A549 (cell line): ENCODE measurements around the gene TEC. TPM values are rescaled to one million over a fixed set of nuclear protein-coding genes. Genes with fewer than 3 reads are reported as not detected.

ENCODE experiments used
- ATAC-seq, 2 experiments: fragments of 200-7000 bp in 1 of 2; fragments of >200 bp in 1 of 2; cut with Nextera tagmentation in 1 of 2; cut with Tn5 transposase in 1 of 2; 3 replicates each; pipeline versions ENCODE4 v1.8.0 to v1.9.1; 2018 to 2020; ENCODE audit warnings: mild to moderate bottlenecking in 1 of 2, moderate library complexity in 1 of 2
- CTCF ChIA-PET: fragments of 300-600 bp; sonication (Branson Sonifier 250); formaldehyde crosslinking; extraction: SDS; loops from one replicate; lab custom pipeline; 2021; ENCODE audit warnings: antibody characterized with exemption, inconsistent platforms; lab: Yijun Ruan, JAX
- POLR2A ChIA-PET: fragments of 350-600 bp; formaldehyde crosslinking; extraction: SDS; loops from one replicate; lab custom pipeline; 2021; ENCODE audit warnings: antibody characterized with exemption, inconsistent platforms; lab: Yijun Ruan, JAX
- DNase-seq, 2 experiments: peaks; one replicate each; pipeline versions ENCODE4 v3.0.0 to v3.0.0-alpha.2; 2011 to 2016; ENCODE audit warnings: low read depth in 1 of 2, low spot score in 1 of 2
- FAIRE-seq: peaks from 2 replicates; lab custom pipeline; 2011; peaks lifted over from hg19 to GRCh38; lab: Jason Lieb, UNC
- H3K27ac ChIP-seq, 2 experiments: fragments of >200 bp; sonication (Bioruptor Twin); formaldehyde crosslinking; 3 replicates each; pipeline ENCODE4 v1.5.1; 2016 to 2017
- H3K4me1 ChIP-seq: fragments of >200 bp; sonication (Bioruptor Twin); formaldehyde crosslinking; 3 replicates; pipeline ENCODE4 v1.6.1; 2016
- H3K4me2 ChIP-seq: fragments of >200 bp; sonication (Bioruptor Twin); formaldehyde crosslinking; 3 replicates; pipeline ENCODE4 v1.6.1; 2016
- H3K4me3 ChIP-seq: fragments of >200 bp; sonication (Bioruptor Twin); formaldehyde crosslinking; 3 replicates; pipeline ENCODE4 v1.5.1; 2016
- H3K9me3 ChIP-seq: fragments of >200 bp; sonication (Bioruptor Twin); formaldehyde crosslinking; 3 replicates; pipeline ENCODE4 v1.6.1; 2016
- EHF ChIP-seq: fragments of 250-450 bp; sonication (Bioruptor Pico); IDR thresholded peaks from 2 replicates; pipeline ENCODE4 v1.5.0; 2020; ENCODE audit warnings: mild to moderate bottlenecking
- ELK1 ChIP-seq: fragments of 150-350 bp; IDR thresholded peaks from 2 replicates; pipeline ENCODE4 v1.6.1; 2014; ENCODE audit warnings: low read depth, mild to moderate bottlenecking, low read length
- ESRRA ChIP-seq: fragments of 150-350 bp; IDR thresholded peaks from 2 replicates; pipeline ENCODE4 v1.6.1; 2014; ENCODE audit warnings: mild to moderate bottlenecking, low read length, borderline replicate concordance
- FOSB ChIP-seq: fragments of 250-450 bp; sonication (Bioruptor Pico); IDR thresholded peaks from 2 replicates; pipeline ENCODE4 v1.5.0; 2020; ENCODE audit warnings: mild to moderate bottlenecking, moderate library complexity
- HEYL ChIP-seq: fragments of 250-450 bp; sonication (Bioruptor Pico); IDR thresholded peaks from 2 replicates; pipeline ENCODE4 v1.8.0; 2021; ENCODE audit warnings: mild to moderate bottlenecking, moderate library complexity
- MAFK ChIP-seq: fragments of 450-650 bp; IDR thresholded peaks from 2 replicates; pipeline ENCODE4 v1.6.1; 2014; ENCODE audit not compliant: partially characterized antibody
- NFE2L2 ChIP-seq: fragments of 150-350 bp; conservative IDR thresholded peaks from 2 replicates; pipeline ENCODE4 v1.6.1; 2014; ENCODE audit warnings: low read length
- PHF8 ChIP-seq: fragments of 200-600 bp; sonication (generic); IDR thresholded peaks from 2 replicates; pipeline ENCODE4 v1.6.1; 2016; ENCODE audit warnings: low read depth, mild to moderate bottlenecking, antibody characterized with exemption, moderate library complexity, borderline replicate concordance
- POLR2AphosphoS2 ChIP-seq: conservative IDR thresholded peaks from 2 replicates; pipeline ENCODE4 v1.6.1; 2012; ENCODE audit warnings: low read length, improper control_type of control experiment, inconsistent platforms
- RAD21 ChIP-seq, 2 experiments: fragments of >200 bp in 1 of 2; sonication (Bioruptor Twin) in 1 of 2; formaldehyde crosslinking in 1 of 2; IDR thresholded peaks in 1 of 2; conservative IDR thresholded peaks in 1 of 2; 2 replicates in 1 of 2; 3 replicates in 1 of 2; pipeline ENCODE4 v1.6.1; 2012 to 2018; ENCODE audit warnings: inconsistent platforms in 1 of 2
- RFX5 ChIP-seq: fragments of 450-650 bp; IDR thresholded peaks from 2 replicates; pipeline ENCODE4 v1.7.1; 2014; ENCODE audit warnings: antibody characterized with exemption, mild to moderate bottlenecking, moderate library complexity
- RNF2 ChIP-seq: fragments of 200-600 bp; sonication (generic); IDR thresholded peaks from 2 replicates; pipeline ENCODE4 v1.6.1; 2016; ENCODE audit warnings: low read depth, mild to moderate bottlenecking, antibody characterized with exemption, moderate library complexity, borderline replicate concordance
- SMC3 ChIP-seq: fragments of >200 bp; sonication (Bioruptor Twin); formaldehyde crosslinking; IDR thresholded peaks from 3 replicates; pipeline ENCODE4 v1.6.1; 2018; ENCODE audit warnings: inconsistent platforms
- SREBF2 ChIP-seq: fragments of 450-650 bp; IDR thresholded peaks from 2 replicates; pipeline ENCODE4 v1.6.1; 2014; ENCODE audit warnings: mild to moderate bottlenecking, moderate library complexity
- TFCP2L1 ChIP-seq: fragments of 250-450 bp; sonication (Bioruptor Pico); IDR thresholded peaks from 2 replicates; pipeline ENCODE4 v1.5.0; 2021; ENCODE audit warnings: mild to moderate bottlenecking
- ZC3H11A ChIP-seq: fragments of 450-650 bp; IDR thresholded peaks from 2 replicates; pipeline ENCODE4 v1.6.1; 2014; ENCODE audit warnings: antibody characterized with exemption, mild to moderate bottlenecking
- ZFP36 ChIP-seq: fragments of 450-650 bp; IDR thresholded peaks from 2 replicates; pipeline ENCODE4 v1.6.1; 2014; ENCODE audit warnings: borderline replicate concordance; ENCODE audit not compliant: partially characterized antibody
- ZSCAN20 ChIP-seq: fragments of 250-450 bp; sonication (Bioruptor Pico); IDR thresholded peaks from 2 replicates; pipeline ENCODE4 v1.8.0; 2022; ENCODE audit warnings: mild to moderate bottlenecking, moderate library complexity
- WGBS: methylation state at CpG from one replicate; pipeline ENCODE4 v1.1.6; 2017; ENCODE audit errors: missing lambda C conversion rate; 5-methylcytosine and 5-hydroxymethylcytosine counted together
- polyA plus RNA-seq, 4 experiments: library from polyadenylated mRNA; depleted of rRNA in 3 of 4; stranded (reverse); fragments of >200 nt; fragmentation: RNase III in 1 of 4; extraction: RNeasy Plus Mini Kit Qiagen cat#74134 plus additional on column Dnase treatment in 1 of 4; gene quantifications; 2 replicates in 3 of 4; 3 replicates in 1 of 4; pipeline ENCODE4 v1.2.3, GENCODE V29; 2011 to 2017
- TF ChIP-seq, protein P1 (sequence below): fragments of 450-650 bp; IDR thresholded peaks from 2 replicates; pipeline ENCODE4 v1.6.1; 2014; ENCODE audit warnings: antibody characterized with exemption
- TF ChIP-seq, protein P2 (sequence below): fragments of >200 bp; sonication (Bioruptor Twin); formaldehyde crosslinking; IDR thresholded peaks from 3 replicates; pipeline ENCODE4 v1.5.1; 2016
- TF ChIP-seq, protein P3 (sequence below): IDR thresholded peaks from 2 replicates; pipeline ENCODE4 v1.6.1; 2012; ENCODE audit warnings: low read depth, borderline replicate concordance
- TF ChIP-seq, protein P4 (sequence below): fragments of 200-600 bp; sonication (generic); IDR thresholded peaks from 2 replicates; pipeline ENCODE4 v1.6.1; 2016; ENCODE audit warnings: antibody characterized with exemption, mild to moderate bottlenecking, moderate library complexity

Gene TEC
- polyA plus RNA-seq, 2 of the 4 experiments (the other 2 are of a cell fraction): 1.2 to 1.6 TPM

GRCh38 chr4:48109413-48110263 lies 160.0 kb downstream of the TEC start:
- 29% methylated on average over 5 of the region's 5 CpGs for WGBS
- no peak overlapping the region for H3K4me2 ChIP-seq
- DNase-seq (peak; percentile 33 to 59), FAIRE-seq (no peak)
- ChIA-PET POLR2A (no interaction called here), CTCF (interaction anchor here (0.6 to 1.9 kb wide), 8 partner anchors 8 to 437 kb away, joined by 3 to 9 read pairs (median 4); no protein-coding TSS in a partner anchor)
- H3K4me3 ChIP-seq: no peak overlapping the region
- no peaks in the 10 kb centered on the region for H3K9me3 ChIP-seq
- TF ChIP-seq HEYL (CRISPR knock-in tag) (no peak), RAD21 (conservative IDR thresholded peaks at IDR 0.05 in 1 of 2, IDR thresholded peaks at IDR 0.05 in 1 of 2) (peak; percentile 12 to 39; a peak in 1 of 5 replicates), SMC3 (0 out of 3 replicates have a peak, but pooled peaks have one; percentile 24), RNF2 (no peak), ZFP36 (no peak), NFE2L2 (no peak), EHF (CRISPR knock-in tag) (no peak), POLR2AphosphoS2 (no peak)
- TF ChIP-seq, protein P1, sequence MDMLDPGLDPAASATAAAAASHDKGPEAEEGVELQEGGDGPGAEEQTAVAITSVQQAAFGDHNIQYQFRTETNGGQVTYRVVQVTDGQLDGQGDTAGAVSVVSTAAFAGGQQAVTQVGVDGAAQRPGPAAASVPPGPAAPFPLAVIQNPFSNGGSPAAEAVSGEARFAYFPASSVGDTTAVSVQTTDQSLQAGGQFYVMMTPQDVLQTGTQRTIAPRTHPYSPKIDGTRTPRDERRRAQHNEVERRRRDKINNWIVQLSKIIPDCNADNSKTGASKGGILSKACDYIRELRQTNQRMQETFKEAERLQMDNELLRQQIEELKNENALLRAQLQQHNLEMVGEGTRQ: no peak
- TF ChIP-seq, protein P2, sequence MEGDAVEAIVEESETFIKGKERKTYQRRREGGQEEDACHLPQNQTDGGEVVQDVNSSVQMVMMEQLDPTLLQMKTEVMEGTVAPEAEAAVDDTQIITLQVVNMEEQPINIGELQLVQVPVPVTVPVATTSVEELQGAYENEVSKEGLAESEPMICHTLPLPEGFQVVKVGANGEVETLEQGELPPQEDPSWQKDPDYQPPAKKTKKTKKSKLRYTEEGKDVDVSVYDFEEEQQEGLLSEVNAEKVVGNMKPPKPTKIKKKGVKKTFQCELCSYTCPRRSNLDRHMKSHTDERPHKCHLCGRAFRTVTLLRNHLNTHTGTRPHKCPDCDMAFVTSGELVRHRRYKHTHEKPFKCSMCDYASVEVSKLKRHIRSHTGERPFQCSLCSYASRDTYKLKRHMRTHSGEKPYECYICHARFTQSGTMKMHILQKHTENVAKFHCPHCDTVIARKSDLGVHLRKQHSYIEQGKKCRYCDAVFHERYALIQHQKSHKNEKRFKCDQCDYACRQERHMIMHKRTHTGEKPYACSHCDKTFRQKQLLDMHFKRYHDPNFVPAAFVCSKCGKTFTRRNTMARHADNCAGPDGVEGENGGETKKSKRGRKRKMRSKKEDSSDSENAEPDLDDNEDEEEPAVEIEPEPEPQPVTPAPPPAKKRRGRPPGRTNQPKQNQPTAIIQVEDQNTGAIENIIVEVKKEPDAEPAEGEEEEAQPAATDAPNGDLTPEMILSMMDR: peak; percentile 49
- TF ChIP-seq, all 56 proteins: peak for 3
- Histone ChIP-seq H3K4me1 (no peaks in the 10 kb centered on the region), H3K27ac (no peak overlapping the region)
- ATAC-seq: peak; percentile 85 to 86; a peak in 5 of 6 replicates

GRCh38 chr4:48108309-48109073 lies 161.1 kb downstream of the TEC start:
- no peak for ATAC-seq
- no peak for DNase-seq
- ChIA-PET POLR2A (no interaction called here), CTCF (interaction anchor here (1.3 to 1.9 kb wide), 4 partner anchors 10 to 19 kb away, joined by 4 to 9 read pairs (median 6); no protein-coding TSS in a partner anchor)
- no peak overlapping the region for H3K4me3 ChIP-seq
- H3K27ac ChIP-seq: no peak overlapping the region
- no peak for TF ChIP-seq ZSCAN20 (CRISPR knock-in tag)
- TF ChIP-seq MAFK: no peak
- TF ChIP-seq TFCP2L1 (CRISPR knock-in tag): no peak
- no peak for TF ChIP-seq ZFP36
- WGBS: 68% methylated on average over 2 of the region's 2 CpGs
- H3K4me1 ChIP-seq: no peaks in the 10 kb centered on the region
- H3K4me2 ChIP-seq: no peak overlapping the region
- no peaks in the 10 kb centered on the region for H3K9me3 ChIP-seq
- no peak for FAIRE-seq

DNA sequence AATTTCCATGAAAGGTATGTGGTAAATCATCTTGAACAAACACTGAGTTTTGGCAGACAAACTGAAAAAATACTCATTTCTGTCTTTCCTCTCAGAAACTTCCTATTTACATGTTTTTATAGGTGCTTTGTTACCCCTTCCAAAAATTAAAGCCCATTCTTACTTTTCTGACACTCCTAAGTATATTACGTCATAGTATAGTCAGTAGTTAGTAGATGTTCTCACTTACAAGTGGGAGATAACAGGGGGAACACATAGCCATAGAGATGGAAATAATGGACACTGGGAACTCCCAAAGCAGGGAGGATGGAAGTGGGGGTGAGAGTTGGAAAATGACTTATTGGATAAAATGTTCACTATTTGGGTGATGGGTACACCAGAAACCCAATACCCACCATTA lies 164.4 kb downstream of the TEC start:
- DNase-seq: no peak
- TF ChIP-seq MAFK: no peak
- no peak for TF ChIP-seq ESRRA
- TF ChIP-seq, protein P3, sequence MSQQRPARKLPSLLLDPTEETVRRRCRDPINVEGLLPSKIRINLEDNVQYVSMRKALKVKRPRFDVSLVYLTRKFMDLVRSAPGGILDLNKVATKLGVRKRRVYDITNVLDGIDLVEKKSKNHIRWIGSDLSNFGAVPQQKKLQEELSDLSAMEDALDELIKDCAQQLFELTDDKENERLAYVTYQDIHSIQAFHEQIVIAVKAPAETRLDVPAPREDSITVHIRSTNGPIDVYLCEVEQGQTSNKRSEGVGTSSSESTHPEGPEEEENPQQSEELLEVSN: no peak
- TF ChIP-seq SREBF2: no peak
- TF ChIP-seq ZC3H11A: no peak
- TF ChIP-seq PHF8: no peak
- no peak for TF ChIP-seq ELK1
- TF ChIP-seq, protein P4, sequence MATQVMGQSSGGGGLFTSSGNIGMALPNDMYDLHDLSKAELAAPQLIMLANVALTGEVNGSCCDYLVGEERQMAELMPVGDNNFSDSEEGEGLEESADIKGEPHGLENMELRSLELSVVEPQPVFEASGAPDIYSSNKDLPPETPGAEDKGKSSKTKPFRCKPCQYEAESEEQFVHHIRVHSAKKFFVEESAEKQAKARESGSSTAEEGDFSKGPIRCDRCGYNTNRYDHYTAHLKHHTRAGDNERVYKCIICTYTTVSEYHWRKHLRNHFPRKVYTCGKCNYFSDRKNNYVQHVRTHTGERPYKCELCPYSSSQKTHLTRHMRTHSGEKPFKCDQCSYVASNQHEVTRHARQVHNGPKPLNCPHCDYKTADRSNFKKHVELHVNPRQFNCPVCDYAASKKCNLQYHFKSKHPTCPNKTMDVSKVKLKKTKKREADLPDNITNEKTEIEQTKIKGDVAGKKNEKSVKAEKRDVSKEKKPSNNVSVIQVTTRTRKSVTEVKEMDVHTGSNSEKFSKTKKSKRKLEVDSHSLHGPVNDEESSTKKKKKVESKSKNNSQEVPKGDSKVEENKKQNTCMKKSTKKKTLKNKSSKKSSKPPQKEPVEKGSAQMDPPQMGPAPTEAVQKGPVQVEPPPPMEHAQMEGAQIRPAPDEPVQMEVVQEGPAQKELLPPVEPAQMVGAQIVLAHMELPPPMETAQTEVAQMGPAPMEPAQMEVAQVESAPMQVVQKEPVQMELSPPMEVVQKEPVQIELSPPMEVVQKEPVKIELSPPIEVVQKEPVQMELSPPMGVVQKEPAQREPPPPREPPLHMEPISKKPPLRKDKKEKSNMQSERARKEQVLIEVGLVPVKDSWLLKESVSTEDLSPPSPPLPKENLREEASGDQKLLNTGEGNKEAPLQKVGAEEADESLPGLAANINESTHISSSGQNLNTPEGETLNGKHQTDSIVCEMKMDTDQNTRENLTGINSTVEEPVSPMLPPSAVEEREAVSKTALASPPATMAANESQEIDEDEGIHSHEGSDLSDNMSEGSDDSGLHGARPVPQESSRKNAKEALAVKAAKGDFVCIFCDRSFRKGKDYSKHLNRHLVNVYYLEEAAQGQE: no peak
- no peak for TF ChIP-seq RFX5
- TF ChIP-seq TFCP2L1 (CRISPR knock-in tag): no peak
- no peak for TF ChIP-seq FOSB (CRISPR knock-in tag)

More for the DNA sequence above, 164.4 kb downstream of the TEC start:
- ChIA-PET CTCF (no interaction called here), POLR2A (no interaction called here)
- H3K4me1 ChIP-seq: no peaks in the 10 kb centered on the region
- H3K4me3 ChIP-seq: no peak overlapping the region
- FAIRE-seq (no peak), ATAC-seq (no peak)
- H3K27ac ChIP-seq: no peak overlapping the region
- 91% methylated on average over 1 of the region's 1 CpG for WGBS
- no peak overlapping the region for H3K4me2 ChIP-seq
- no peaks in the 10 kb centered on the region for H3K9me3 ChIP-seq
